HG03565 (cell line): Measurements from ENCODE around the gene F10.

Source experiments
- ATAC-seq: cut with Tn5 transposase; IDR thresholded peaks from one replicate; pipeline ENCODE4 v1.9.1; 2021; ENCODE audit warnings: mild to moderate bottlenecking, moderate library complexity; ENCODE audit not compliant: unreplicated experiment

The F10 gene

GRCh38 chr13:113187883-113188665, 65.5 kb downstream of the F10 start:
- no peak for ATAC-seq

- ATAC-seq = no peak
Measured at GRCh38 chr13:113190181-113190580, 67.6 kb downstream of the F10 start.

- ATAC-seq = no peak
Measured at GRCh38 chr13:113192279-113192678, 69.7 kb downstream of the F10 start.

- no peak for ATAC-seq
Measured at GRCh38 chr13:113192902-113193301, 70.3 kb downstream of the F10 start.

GRCh38 chr13:113195360-113195759, 72.8 kb downstream of the F10 start:
- ATAC-seq = no peak

- no peak for ATAC-seq
Measured at GRCh38 chr13:113196970-113197737, 74.6 kb downstream of the F10 start.
